Prostate gland (tissue), 2 donors: ENCODE data around the gene FNBP1. TPM values are rescaled to one million over a fixed set of nuclear protein-coding genes. Genes with fewer than 3 reads are reported as not detected.
A peak's percentile ranks its signal among the peaks of the same experiment; 100 is the strongest.

Experiments
- DNase-seq: peaks from one replicate; pipeline ENCODE4 v3.0.0-alpha.2; 2019; ENCODE audit warnings: low spot score
- H3K27ac ChIP-seq, 2 donors: fragments of 200-600 bp; sonication (generic); 2 replicates each; pipeline ENCODE4 v1.5.1; 2017 to 2019
- H3K27me3 ChIP-seq: fragments of 200-600 bp; sonication (generic); replicated peaks from 2 replicates; pipeline ENCODE4 v1.5.1; 2019; ENCODE audit not compliant: insufficient read depth
- H3K36me3 ChIP-seq, 2 donors: fragments of 200-600 bp; sonication (generic); 1 replicate in 1 of 2; 2 replicates in 1 of 2; pipeline versions ENCODE4 v1.5.1 to v1.8.1; 2017 to 2019
- H3K4me1 ChIP-seq: fragments of 200-600 bp; sonication (generic); replicated peaks from 2 replicates; pipeline ENCODE4 v1.5.1; 2019
- H3K4me3 ChIP-seq, 2 donors: fragments of 200-600 bp; sonication (generic); 2 replicates each; pipeline ENCODE4 v1.5.1; 2017 to 2019
- H3K9me3 ChIP-seq: fragments of 200-600 bp; sonication (generic); 2 replicates; pipeline ENCODE4 v1.5.1; 2017
- CTCF ChIP-seq, 4 experiments: fragments of 200-600 bp in 2 of 4; fragments of 450-650 bp in 2 of 4; sonication (generic) in 2 of 4; IDR thresholded peaks; 1 replicate in 3 of 4; 2 replicates in 1 of 4; pipeline ENCODE4 v1.5.1; 2016 to 2019; ENCODE audit warnings: antibody characterized with exemption in 4 of 4, mild to moderate bottlenecking in 2 of 4, moderate library complexity in 2 of 4
- POLR2A ChIP-seq: fragments of 450-650 bp; IDR thresholded peaks from one replicate; pipeline ENCODE4 v1.6.1; 2016; ENCODE audit warnings: antibody characterized with exemption, mild to moderate bottlenecking
- POLR2AphosphoS5 ChIP-seq: sonication (generic); formaldehyde crosslinking; IDR thresholded peaks from one replicate; pipeline ENCODE4 v1.6.1; 2017; ENCODE audit warnings: antibody characterized with exemption
- WGBS: methylation state at CpG from one replicate; pipeline ENCODE4 v1.1.5; 2018; 5-methylcytosine and 5-hydroxymethylcytosine counted together
- intact Hi-C: fragments of 100-400 bp; cut with DNase I; formaldehyde crosslinking; loops from one replicate; pipeline ENCODE4 v1.14.2; 2022
- total RNA-seq, 2 donors: library from RNA; depleted of rRNA; stranded (reverse); fragments of >200 nt; gene quantifications; one replicate each; pipeline ENCODE4 v1.1.0, GENCODE V29; 2016

FNBP1 gene
- total RNA-seq, 2 donors from 2014 or later: 34.6 to 93.7 TPM

GRCh38 chr9:129886226-129887174, 156.5 kb downstream of the FNBP1 start:
- H3K4me1 ChIP-seq: peaks cover 19% of the 10 kb centered on the region
- peak overlapping the region; percentile 12 to 27 for H3K4me3 ChIP-seq
- DNase-seq: no peak
- 55% methylated on average over 20 of the region's 20 CpGs for WGBS
- peaks cover 0 to 3% of the 10 kb centered on the region in 2 donors for H3K36me3 ChIP-seq
- H3K9me3 ChIP-seq: no peaks in the 10 kb centered on the region
- peak overlapping the region; percentile 65 to 80 for H3K27ac ChIP-seq
- no peaks in the 10 kb centered on the region for H3K27me3 ChIP-seq
- intact Hi-C loops: loop anchor here (1.0 to 5.0 kb wide), 3 partner anchors 46 to 351 kb away; partner anchors contain the start of gene FNBP1
- TF ChIP-seq POLR2A (no peak), CTCF (IDR thresholded peaks at IDR 0.05) (no peak), POLR2AphosphoS5 (no peak)

GRCh38 chr9:129885670-129886106, 157.3 kb downstream of the FNBP1 start:
- no peaks in the 10 kb centered on the region for H3K9me3 ChIP-seq
- WGBS: 1% methylated on average over 27 of the region's 27 CpGs
- peaks cover 19% of the 10 kb centered on the region for H3K4me1 ChIP-seq
- H3K27ac ChIP-seq: peak overlapping the region; percentile 65 to 80
- peak; percentile 94 for TF ChIP-seq POLR2AphosphoS5
- peak; percentile 94 to 98 (median 96) for TF ChIP-seq CTCF (IDR thresholded peaks at IDR 0.05)
- TF ChIP-seq POLR2A: peak; percentile 32
- H3K4me3 ChIP-seq: peak overlapping the region; percentile 12 to 27
- intact Hi-C loops: loop anchor here (1.0 to 5.0 kb wide), 4 partner anchors 47 to 352 kb away; partner anchors contain the start of gene FNBP1
- peaks cover 2 to 3% of the 10 kb centered on the region in 2 donors for H3K36me3 ChIP-seq
- no peaks in the 10 kb centered on the region for H3K27me3 ChIP-seq
- DNase-seq: peak; percentile 90

GRCh38 chr9:129885018-129885669, 157.8 kb downstream of the FNBP1 start:
- no peak for TF ChIP-seq POLR2AphosphoS5
- no peak for TF ChIP-seq POLR2A
- peak in 3 of 4 experiments; percentile 3 to 44 (median 37) for TF ChIP-seq CTCF (IDR thresholded peaks at IDR 0.05)
- Histone ChIP-seq H3K9me3 (no peaks in the 10 kb centered on the region), H3K27me3 (no peaks in the 10 kb centered on the region), H3K27ac (peak overlapping the region; percentile 65 to 80), H3K4me1 (peaks cover 19% of the 10 kb centered on the region), H3K36me3 (peaks cover 3 to 8% of the 10 kb centered on the region in 2 donors), H3K4me3 (peak overlapping the region; percentile 12 to 27)
- intact Hi-C loops: loop anchor here (2.0 to 5.0 kb wide), 3 partner anchors 47 to 352 kb away; no protein-coding TSS in a partner anchor
- WGBS: 32% methylated on average over 27 of the region's 27 CpGs
- no peak for DNase-seq

- peak overlapping the region; percentile 65 to 80 for H3K27ac ChIP-seq
- peaks cover 3 to 15% of the 10 kb centered on the region in 2 donors for H3K36me3 ChIP-seq
- peak overlapping the region; percentile 12 to 27 for H3K4me3 ChIP-seq
- DNase-seq: peak; percentile 89
- 8% methylated on average over 24 of the region's 24 CpGs for WGBS
- intact Hi-C loops: loop anchor here (2.0 to 5.0 kb wide), 4 partner anchors 47 to 353 kb away; partner anchors contain the start of genes C9orf78 and USP20
- H3K9me3 ChIP-seq: no peaks in the 10 kb centered on the region
- H3K27me3 ChIP-seq: no peaks in the 10 kb centered on the region
- TF ChIP-seq POLR2A (peak; percentile 48), CTCF (IDR thresholded peaks at IDR 0.05) (peak in 1 of 4 experiments; percentile 4), POLR2AphosphoS5 (peak; percentile 88)
- peaks cover 19% of the 10 kb centered on the region for H3K4me1 ChIP-seq
These were observed 158.6 kb downstream of the FNBP1 start for GRCh38 chr9:129884220-129885017.
